ENCODE measurements around the gene DNAH3. TPM values are rescaled to one million over a fixed set of nuclear protein-coding genes. Genes with fewer than 3 reads are reported as not detected.
"Not testable (repeated sequence)": the region's sequence is repeated elsewhere in the genome, so short reads cannot be mapped to it uniquely, and the experiment has no call there.

The DNAH3 gene
- total RNA-seq, 4 donors from 2014 or later, result 0.13 to 0.15 TPM; not detected in 2

- no peaks in the 10 kb centered on the region for H3K27me3 ChIP-seq
- WGBS, 2 donors (ENCODE audit: low coverage in 1 of 2), result 77 to 82% methylated on average over 3 to 8 of the region's 8 CpGs
- no peak for ATAC-seq
- no peak overlapping the region for H3K4me3 ChIP-seq
- H3K4me1 ChIP-seq, result no peaks in the 10 kb centered on the region
- H3K36me3 ChIP-seq, result no peaks in the 10 kb centered on the region
- TF ChIP-seq POLR2A (IDR thresholded peaks at IDR 0.05) (no peak), POLR2AphosphoS5 (IDR thresholded peaks at IDR 0.05) (no peak), CTCF (IDR thresholded peaks at IDR 0.05) (no peak), EP300 (IDR thresholded peaks at IDR 0.05) (no peak)
- H3K27ac ChIP-seq, result no peak overlapping the region
- no peaks in the 10 kb centered on the region for H3K9me3 ChIP-seq
Measured at GRCh38 chr16:20946015-20946629, 204.5 kb downstream of the DNAH3 start.

GRCh38 chr16:20945575-20945875 lies 205.1 kb downstream of the DNAH3 start:
- not testable (repeated sequence) for ATAC-seq, H3K27ac ChIP-seq

GRCh38 chr16:20944861-20945574 lies 205.6 kb downstream of the DNAH3 start:
- no peaks in the 10 kb centered on the region for H3K27me3 ChIP-seq
- ATAC-seq, result no peak
- no peaks in the 10 kb centered on the region for H3K9me3 ChIP-seq
- H3K36me3 ChIP-seq, result no peaks in the 10 kb centered on the region
- H3K4me1 ChIP-seq, result no peaks in the 10 kb centered on the region
- H3K27ac ChIP-seq, result no peak overlapping the region
- peak in 3 of 4 experiments; percentile 6 to 45 (median 19) for TF ChIP-seq CTCF (IDR thresholded peaks at IDR 0.05)
- no peak for TF ChIP-seq POLR2A (IDR thresholded peaks at IDR 0.05)
- 67 to 83% methylated on average over 2 to 4 of the region's 5 CpGs for WGBS, 2 donors (ENCODE audit: low coverage in 1 of 2)
- no peak overlapping the region for H3K4me3 ChIP-seq

More at GRCh38 chr16:20945575-20945875, 205.1 kb downstream of the DNAH3 start:
- not testable (repeated sequence) for H3K4me3 ChIP-seq, H3K27me3 ChIP-seq, H3K9me3 ChIP-seq, H3K4me1 ChIP-seq, H3K36me3 ChIP-seq
- WGBS, 2 donors (ENCODE audit: low coverage in 1 of 2), result 86 to 90% methylated on average over 2 to 11 of the region's 11 CpGs

- WGBS, 2 donors (ENCODE audit: low coverage in 1 of 2), result 60 to 83% methylated on average over 1 to 2 of the region's 4 CpGs
Measured at GRCh38 chr16:20942256-20942655, 208.4 kb downstream of the DNAH3 start.

GRCh38 chr16:20941636-20941926 lies 209.1 kb downstream of the DNAH3 start:
- H3K4me3 ChIP-seq, result no peak overlapping the region
- WGBS, 2 donors (ENCODE audit: low coverage in 1 of 2), result 90% methylated on average over 2 of the region's 6 CpGs; no CpG with 5 or more reads in 1 of the 2 donors
- H3K36me3 ChIP-seq, result no peaks in the 10 kb centered on the region
- no peak for TF ChIP-seq POLR2A (IDR thresholded peaks at IDR 0.05)
- no peak for TF ChIP-seq EP300 (IDR thresholded peaks at IDR 0.05)
- no peak for TF ChIP-seq POLR2AphosphoS5 (IDR thresholded peaks at IDR 0.05)
- no peak for TF ChIP-seq CTCF (IDR thresholded peaks at IDR 0.05)
- no peak for ATAC-seq
- no peaks in the 10 kb centered on the region for H3K9me3 ChIP-seq
- H3K4me1 ChIP-seq, result no peaks in the 10 kb centered on the region
- H3K27me3 ChIP-seq, result no peaks in the 10 kb centered on the region
- H3K27ac ChIP-seq, result no peak overlapping the region

More at GRCh38 chr16:20942256-20942655, 208.4 kb downstream of the DNAH3 start:
- Histone ChIP-seq H3K36me3 (no peaks in the 10 kb centered on the region), H3K9me3 (no peaks in the 10 kb centered on the region), H3K27ac (no peak overlapping the region), H3K4me1 (no peaks in the 10 kb centered on the region), H3K4me3 (no peak overlapping the region), H3K27me3 (no peaks in the 10 kb centered on the region)
- ATAC-seq, result no peak
- TF ChIP-seq POLR2A (IDR thresholded peaks at IDR 0.05), result no peak
- no peak for TF ChIP-seq POLR2AphosphoS5 (IDR thresholded peaks at IDR 0.05)
- no peak for TF ChIP-seq EP300 (IDR thresholded peaks at IDR 0.05)
- TF ChIP-seq CTCF (IDR thresholded peaks at IDR 0.05), result no peak
